ENCODE data around the gene STK35. TPM values are rescaled to one million over a fixed set of nuclear protein-coding genes. Genes with fewer than 3 reads are reported as not detected.

The STK35 gene
- total and polyA plus RNA-seq, 2 of the 8 experiments (the other 6 are each of a cell fraction or from before 2014, with no cell fraction given), result 24.9 to 45.0 TPM

DNA sequence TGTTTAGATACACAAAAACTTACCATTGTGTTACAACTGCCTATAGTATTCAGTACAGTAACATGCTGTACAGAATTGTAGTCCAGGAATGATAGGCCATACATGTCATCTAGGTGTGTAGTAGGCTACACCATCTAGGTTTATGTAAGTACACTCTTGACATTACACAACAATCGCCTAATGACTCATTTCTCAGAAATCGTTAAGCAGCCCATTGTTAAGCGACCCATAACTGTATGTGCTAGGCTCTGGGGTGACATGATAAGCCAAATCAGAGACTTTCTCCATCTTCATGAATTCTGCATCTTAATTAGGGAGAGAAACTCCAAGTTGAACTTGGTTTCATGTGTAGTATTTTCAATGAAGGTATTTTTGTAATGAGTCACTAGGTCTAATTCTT lies 17.2 kb downstream of the STK35 start (continued):
- TF ChIP-seq FOSL1 (IDR thresholded peaks at IDR 0.05; ENCODE audit: insufficient read depth, low read depth, low read length), result no peak
- TF ChIP-seq, protein P1, sequence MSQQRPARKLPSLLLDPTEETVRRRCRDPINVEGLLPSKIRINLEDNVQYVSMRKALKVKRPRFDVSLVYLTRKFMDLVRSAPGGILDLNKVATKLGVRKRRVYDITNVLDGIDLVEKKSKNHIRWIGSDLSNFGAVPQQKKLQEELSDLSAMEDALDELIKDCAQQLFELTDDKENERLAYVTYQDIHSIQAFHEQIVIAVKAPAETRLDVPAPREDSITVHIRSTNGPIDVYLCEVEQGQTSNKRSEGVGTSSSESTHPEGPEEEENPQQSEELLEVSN (IDR thresholded peaks at IDR 0.05), result no peak
- no peak for TF ChIP-seq HDAC2 (IDR thresholded peaks at IDR 0.05; ENCODE audit: borderline replicate concordance in 1 of 2, low read depth in 2 of 2, low read length in 2 of 2)
- TF ChIP-seq, protein P2, sequence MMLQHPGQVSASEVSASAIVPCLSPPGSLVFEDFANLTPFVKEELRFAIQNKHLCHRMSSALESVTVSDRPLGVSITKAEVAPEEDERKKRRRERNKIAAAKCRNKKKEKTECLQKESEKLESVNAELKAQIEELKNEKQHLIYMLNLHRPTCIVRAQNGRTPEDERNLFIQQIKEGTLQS (IDR thresholded peaks at IDR 0.05; ENCODE audit: insufficient read depth, low read depth, low read length), result no peak
- no peak for TF ChIP-seq CREB1 (IDR thresholded peaks at IDR 0.05)
